HG03060 (cell line): Measurements from ENCODE around the gene TENM4.
"Not testable (repeated sequence)": the region's sequence is repeated elsewhere in the genome, so short reads cannot be mapped to it uniquely, and the experiment has no call there.

Experiments used
- ATAC-seq: cut with Tn5 transposase; IDR thresholded peaks from one replicate; pipeline ENCODE4 v1.9.1; 2021; ENCODE audit warnings: low read depth, moderate number of reproducible peaks; ENCODE audit not compliant: unreplicated experiment

The TENM4 gene

GRCh38 chr11:78612721-78613377, 828.0 kb downstream of the TENM4 start:
- ATAC-seq, result no peak

GRCh38 chr11:78609321-78609720, 831.5 kb downstream of the TENM4 start:
- ATAC-seq, result not testable (repeated sequence)

- ATAC-seq, result no peak
These were observed 833.1 kb downstream of the TENM4 start for GRCh38 chr11:78607696-78608095.

DNA sequence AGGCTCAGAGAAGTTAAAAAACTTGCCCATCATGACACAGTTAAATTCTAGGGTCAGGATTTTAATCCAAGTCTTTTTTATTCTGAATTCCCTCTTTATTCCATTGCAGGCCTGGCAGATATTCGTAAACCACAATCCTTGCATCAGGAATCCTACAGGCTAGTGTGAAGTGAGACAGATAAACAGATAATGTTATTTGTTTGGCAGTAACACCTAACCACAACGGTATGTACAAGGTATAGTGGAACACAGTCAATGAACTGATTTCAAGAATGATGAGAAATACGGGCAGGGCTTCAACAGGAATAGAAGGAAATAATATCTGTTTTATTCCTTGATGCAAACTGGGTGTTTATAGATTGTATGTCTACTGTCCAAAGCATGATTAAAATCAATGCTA, 834.2 kb downstream of the TENM4 start:
- no peak for ATAC-seq

DNA sequence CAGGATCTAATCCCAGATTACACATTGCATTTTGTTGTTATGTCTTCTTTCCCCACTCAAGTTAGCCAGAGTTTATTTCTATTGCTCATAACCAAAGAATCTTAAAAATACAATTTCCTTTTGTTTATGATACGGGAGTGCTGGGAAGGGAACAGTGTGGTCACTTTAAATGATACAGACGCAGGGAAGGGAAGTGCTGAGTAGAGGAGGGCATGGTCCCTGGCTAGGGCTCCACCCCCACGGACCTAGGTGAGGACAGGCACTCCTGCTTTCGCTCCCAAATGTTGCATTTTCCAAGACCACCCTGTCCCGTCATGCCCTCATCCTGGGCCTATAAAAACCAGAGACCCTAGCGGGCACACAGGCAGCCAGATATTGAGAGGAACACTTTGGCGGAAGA, 835.5 kb downstream of the TENM4 start:
- ATAC-seq, result no peak

- no peak for ATAC-seq
These were observed 837.0 kb downstream of the TENM4 start for GRCh38 chr11:78603792-78604191.
